Tibial artery (tissue), 4 donors: ENCODE measurements around the gene RAB6A.
A peak's percentile ranks its signal among the peaks of the same experiment; 100 is the strongest.

Source experiments
- DNase-seq, 2 donors: peaks; one replicate each; pipeline ENCODE4 v3.0.0-alpha.2; 2019
- H3K27ac ChIP-seq, 2 donors: fragments of 200-600 bp; sonication (generic) in 1 of 2; 1 replicate in 1 of 2; 2 replicates in 1 of 2; pipeline ENCODE4 v1.5.1; 2018 to 2019; ENCODE audit warnings: mild to moderate bottlenecking in 1 of 2
- H3K27me3 ChIP-seq, 2 donors: fragments of 200-600 bp; sonication (generic) in 1 of 2; one replicate each; pipeline versions ENCODE4 v1.5.1 to v1.6.0; 2016 to 2019
- H3K36me3 ChIP-seq, 3 donors: fragments of 200-600 bp; sonication (generic) in 2 of 3; one replicate each; pipeline ENCODE4 v1.5.1; 2016 to 2019; ENCODE audit warnings: mild to moderate bottlenecking in 2 of 3
- H3K4me1 ChIP-seq, 4 donors: fragments of 200-600 bp; sonication (generic) in 2 of 4; 1 replicate in 3 of 4; 2 replicates in 1 of 4; pipeline ENCODE4 v1.5.1; 2016 to 2019
- H3K4me3 ChIP-seq, 2 donors: fragments of 200-600 bp; sonication (generic) in 1 of 2; 1 replicate in 1 of 2; 2 replicates in 1 of 2; pipeline ENCODE4 v1.5.1; 2018 to 2019; ENCODE audit warnings: mild to moderate bottlenecking in 2 of 2
- H3K9me3 ChIP-seq, 3 donors: fragments of 200-600 bp; sonication (generic) in 1 of 3; one replicate each; pipeline ENCODE4 v1.5.1; 2016 to 2019
- CTCF ChIP-seq, 2 experiments: fragments of 200-600 bp in 1 of 2; fragments of 450-650 bp in 1 of 2; IDR thresholded peaks; one replicate each; pipeline ENCODE4 v1.5.1; 2017 to 2019; ENCODE audit warnings: antibody characterized with exemption in 2 of 2, mild to moderate bottlenecking in 1 of 2, moderate library complexity in 1 of 2
- intact Hi-C: fragments of 100-400 bp; cut with DNase I; formaldehyde crosslinking; loops from one replicate; pipeline ENCODE4 v1.15.0; 2023; ENCODE audit warnings: low total_unique reads

Gene RAB6A

GRCh38 chr11:73635721-73636120 lies 125.2 kb downstream of the RAB6A start:
- H3K4me1 ChIP-seq = no peaks in the 10 kb centered on the region
- H3K27ac ChIP-seq = no peak overlapping the region
- no peak for TF ChIP-seq CTCF (IDR thresholded peaks at IDR 0.05)
- intact Hi-C loops = no loop called here
- no peaks in the 10 kb centered on the region for H3K36me3 ChIP-seq
- peaks cover 0 to 6% of the 10 kb centered on the region in 2 donors for H3K27me3 ChIP-seq
- no peak for DNase-seq
- no peak overlapping the region for H3K4me3 ChIP-seq
- H3K9me3 ChIP-seq = no peaks in the 10 kb centered on the region

GRCh38 chr11:73633999-73634398 lies 126.9 kb downstream of the RAB6A start:
- no peak overlapping the region for H3K4me3 ChIP-seq
- no peaks in the 10 kb centered on the region for H3K36me3 ChIP-seq
- intact Hi-C loops = no loop called here
- H3K27ac ChIP-seq = no peak overlapping the region
- no peak for TF ChIP-seq CTCF (IDR thresholded peaks at IDR 0.05)
- H3K4me1 ChIP-seq = no peaks in the 10 kb centered on the region
- no peaks in the 10 kb centered on the region for H3K27me3 ChIP-seq
- no peak for DNase-seq
- no peaks in the 10 kb centered on the region for H3K9me3 ChIP-seq

- Histone ChIP-seq H3K36me3 (no peaks in the 10 kb centered on the region), H3K27ac (no peak overlapping the region), H3K9me3 (no peaks in the 10 kb centered on the region), H3K4me3 (no peak overlapping the region), H3K27me3 (no peaks in the 10 kb centered on the region), H3K4me1 (no peaks in the 10 kb centered on the region)
- TF ChIP-seq CTCF (IDR thresholded peaks at IDR 0.05) = no peak
- intact Hi-C loops = no loop called here
- no peak for DNase-seq
These were observed 127.9 kb downstream of the RAB6A start for GRCh38 chr11:73632996-73633395.

- Histone ChIP-seq H3K9me3 (no peaks in the 10 kb centered on the region), H3K27ac (no peak overlapping the region), H3K4me1 (peaks cover 0 to 5% (median 5%) of the 10 kb centered on the region in 4 donors), H3K36me3 (no peaks in the 10 kb centered on the region), H3K27me3 (peaks cover 0 to 10% of the 10 kb centered on the region in 2 donors), H3K4me3 (no peak overlapping the region)
- no peak for TF ChIP-seq CTCF (IDR thresholded peaks at IDR 0.05)
- no peak for DNase-seq
- intact Hi-C loops = loop anchor here (5.0 kb wide), 1 partner anchor 32 kb away; no protein-coding TSS in a partner anchor
These were observed 131.0 kb downstream of the RAB6A start for GRCh38 chr11:73629907-73630306.

GRCh38 chr11:73625696-73626318 lies 135.1 kb downstream of the RAB6A start:
- DNase-seq = peak; percentile 59 to 84
- Histone ChIP-seq H3K36me3 (no peaks in the 10 kb centered on the region), H3K4me3 (peak overlapping the region in 1 of 2 donors; percentile 21), H3K27ac (no peak overlapping the region), H3K9me3 (no peaks in the 10 kb centered on the region), H3K4me1 (peaks cover 0 to 5% (median 5%) of the 10 kb centered on the region in 4 donors), H3K27me3 (peaks cover 0 to 21% of the 10 kb centered on the region in 2 donors)
- intact Hi-C loops = loop anchor here (5.0 kb wide), 1 partner anchor 36 kb away; no protein-coding TSS in a partner anchor
- peak; percentile 73 to 92 for TF ChIP-seq CTCF (IDR thresholded peaks at IDR 0.05)
